HG02981 (cell line): Measurements from ENCODE around the gene ZBED1.
"Not testable (repeated sequence)": the region's sequence is repeated elsewhere in the genome, so short reads cannot be mapped to it uniquely, and the experiment has no call there.

Experiments
- ATAC-seq: cut with Tn5 transposase; IDR thresholded peaks from one replicate; pipeline ENCODE4 v1.9.1; 2021; ENCODE audit warnings: mild to moderate bottlenecking, moderate library complexity; ENCODE audit not compliant: unreplicated experiment

ZBED1 gene

GRCh38 chrX:2498781-2499302, 1.9 kb downstream of the ZBED1 start:
- ATAC-seq: no peak

GRCh38 chrX:2497961-2498780, 2.6 kb downstream of the ZBED1 start:
- ATAC-seq: no peak

GRCh38 chrX:2495595-2495994, 5.2 kb downstream of the ZBED1 start:
- no peak for ATAC-seq

GRCh38 chrX:2492531-2493218, 8.1 kb downstream of the ZBED1 start:
- no peak for ATAC-seq

GRCh38 chrX:2490634-2491033, 10.1 kb downstream of the ZBED1 start:
- no peak for ATAC-seq

- no peak for ATAC-seq
Measured at GRCh38 chrX:2489446-2490445, 11.0 kb downstream of the ZBED1 start.

- ATAC-seq: no peak
Measured at GRCh38 chrX:2488621-2489285, 12.0 kb downstream of the ZBED1 start.

GRCh38 chrX:2487366-2487765, 13.4 kb downstream of the ZBED1 start:
- no peak for ATAC-seq

GRCh38 chrX:2486476-2487133, 14.2 kb downstream of the ZBED1 start:
- no peak for ATAC-seq

- no peak for ATAC-seq
Measured at GRCh38 chrX:2485789-2486345, 14.9 kb downstream of the ZBED1 start.

- no peak for ATAC-seq
Measured at GRCh38 chrX:2484721-2485648, 15.8 kb downstream of the ZBED1 start.

GRCh38 chrX:2484256-2484655, 16.5 kb downstream of the ZBED1 start:
- ATAC-seq: no peak

GRCh38 chrX:2483398-2484060, 17.2 kb downstream of the ZBED1 start:
- no peak for ATAC-seq

- ATAC-seq: not testable (repeated sequence)
Measured at GRCh38 chrX:2481597-2481996, 19.2 kb downstream of the ZBED1 start.

GRCh38 chrX:2479982-2480381, 20.8 kb downstream of the ZBED1 start:
- ATAC-seq: not testable (repeated sequence)

- no peak for ATAC-seq
Measured at GRCh38 chrX:2479420-2479780, 21.4 kb downstream of the ZBED1 start.

- no peak for ATAC-seq
Measured at GRCh38 chrX:2478546-2479419, 22.0 kb downstream of the ZBED1 start.
